HG02852 (cell line): ENCODE measurements around the gene TIMM10.

Experiments
- ATAC-seq: cut with Tn5 transposase; IDR thresholded peaks from one replicate; pipeline ENCODE4 v1.9.1; 2021; ENCODE audit warnings: mild to moderate bottlenecking, moderate library complexity; ENCODE audit not compliant: unreplicated experiment

TIMM10 gene

GRCh38 chr11:57485217-57485990, 45.1 kb downstream of the TIMM10 start:
- ATAC-seq = no peak

GRCh38 chr11:57484141-57484710, 46.3 kb downstream of the TIMM10 start:
- ATAC-seq = peak; percentile 54

GRCh38 chr11:57483562-57483918, 47.0 kb downstream of the TIMM10 start:
- ATAC-seq = no peak

- no peak for ATAC-seq
Observed at GRCh38 chr11:57482782-57483561, 47.6 kb downstream of the TIMM10 start.

GRCh38 chr11:57481915-57482781, 48.4 kb downstream of the TIMM10 start:
- ATAC-seq = no peak

GRCh38 chr11:57481315-57481714, 49.2 kb downstream of the TIMM10 start:
- ATAC-seq = no peak

GRCh38 chr11:57480409-57481137, 50.0 kb downstream of the TIMM10 start:
- ATAC-seq = peak; percentile 39

GRCh38 chr11:57479911-57480310, 50.6 kb downstream of the TIMM10 start:
- no peak for ATAC-seq

GRCh38 chr11:57479021-57479663, 51.4 kb downstream of the TIMM10 start:
- no peak for ATAC-seq
